Stimulated activated CD4-positive, alpha-beta T cell treated with anti-CD3 and anti-CD28 coated beads, Interleukin-2, amount 100 ng/mL, for 48 hours (primary cell): Measurements from ENCODE around the gene SATB2.

ENCODE experiments used
- DNase-seq, 2 donors: peaks; one replicate each; pipeline ENCODE4 v3.0.0-alpha.2; 2020

The SATB2 gene

DNA sequence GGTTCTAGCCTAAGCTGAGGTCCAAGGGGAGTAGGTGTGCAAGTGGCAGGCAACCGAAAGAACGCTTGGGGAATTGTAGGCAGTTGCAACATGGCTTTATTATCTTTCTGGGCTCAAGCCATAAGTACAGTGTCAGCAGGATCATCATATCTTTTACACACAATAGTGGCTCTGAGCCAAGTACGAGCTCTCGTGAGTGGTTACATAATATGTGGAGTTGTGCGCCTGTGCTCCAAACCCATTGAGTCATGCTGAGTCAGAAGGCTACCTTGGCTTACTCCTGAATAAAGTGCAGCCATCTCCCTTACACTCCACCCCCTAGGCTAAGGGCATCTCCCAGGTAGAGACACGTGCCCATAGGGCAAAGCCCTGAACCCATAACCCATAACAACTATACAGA lies 233.9 kb downstream of the SATB2 start:
- DNase-seq = no peak

DNA sequence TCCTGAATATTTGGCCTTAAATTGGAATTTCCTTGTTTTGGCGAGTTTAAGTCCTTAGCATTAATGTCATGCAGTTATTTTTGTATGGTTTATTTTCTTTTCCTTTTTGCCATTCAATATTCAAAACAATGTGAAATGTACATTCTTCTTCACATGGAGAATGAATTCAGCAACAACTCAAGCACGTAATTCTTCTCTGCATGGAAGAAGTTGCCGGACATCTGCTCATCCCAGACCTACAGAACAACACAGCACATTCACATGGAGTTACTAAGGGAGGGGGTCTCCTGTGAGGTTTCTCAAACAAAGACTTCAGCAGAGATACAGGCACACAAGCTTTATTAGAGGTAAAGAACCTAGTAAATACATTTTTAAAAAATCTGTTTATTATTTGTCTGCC lies 236.8 kb downstream of the SATB2 start:
- no peak for DNase-seq

DNA sequence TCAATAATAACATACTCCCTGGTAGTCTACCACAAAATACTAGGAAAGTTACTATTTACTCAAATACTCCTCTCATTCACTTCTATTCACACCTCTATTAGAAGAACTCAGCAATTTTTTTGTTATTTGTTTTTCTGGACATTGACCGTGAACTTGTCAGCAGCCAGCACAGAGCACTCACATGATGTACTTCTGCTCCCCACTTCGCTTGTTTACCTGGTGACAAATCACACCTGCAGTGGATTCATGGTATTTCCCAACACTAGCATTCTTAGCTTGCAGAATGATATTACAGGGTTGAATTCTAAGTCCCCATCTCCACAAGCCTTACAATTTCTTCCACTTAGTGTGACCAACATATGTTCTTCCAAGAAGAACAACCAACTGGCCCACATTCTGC lies 238.2 kb downstream of the SATB2 start:
- no peak for DNase-seq
